Skin epidermis (tissue), 12 donors: ENCODE data around the gene HACD3.
A peak's percentile ranks its signal among the peaks of the same experiment; 100 is the strongest.
"Not testable (repeated sequence)": the region's sequence is repeated elsewhere in the genome, so short reads cannot be mapped to it uniquely, and the experiment has no call there.

Source experiments
- H3K27ac ChIP-seq, 21 experiments: fragments of 200-600 bp; sonication (generic) in 11 of 21; one replicate each; pipeline ENCODE4 v1.5.0; 2020; ENCODE audit warnings: mild to moderate bottlenecking in 3 of 21, inconsistent platforms in 2 of 21, moderate library complexity in 2 of 21
- H3K4me3 ChIP-seq, 7 experiments: fragments of 200-600 bp; sonication (generic) in 2 of 7; one replicate each; pipeline ENCODE4 v1.5.0; 2020; ENCODE audit warnings: inconsistent platforms in 2 of 7, mild to moderate bottlenecking in 2 of 7, moderate library complexity in 1 of 7

HACD3 gene

GRCh38 chr15:65541231-65541820, 11.1 kb downstream of the HACD3 start:
- Histone ChIP-seq H3K4me3 (no peak overlapping the region), H3K27ac (no peak overlapping the region)

- Histone ChIP-seq H3K4me3 (no peak overlapping the region), H3K27ac (no peak overlapping the region)
These were observed 17.6 kb downstream of the HACD3 start for GRCh38 chr15:65547841-65548240.

GRCh38 chr15:65549288-65549687, 19.0 kb downstream of the HACD3 start:
- not testable (repeated sequence) for H3K4me3 ChIP-seq, H3K27ac ChIP-seq

- H3K27ac ChIP-seq = no peak overlapping the region
- no peak overlapping the region for H3K4me3 ChIP-seq
These were observed 20.4 kb downstream of the HACD3 start for GRCh38 chr15:65550681-65551098.

- no peak overlapping the region for H3K27ac ChIP-seq
These were observed 20.9 kb downstream of the HACD3 start for GRCh38 chr15:65551183-65551582.

GRCh38 chr15:65552851-65553250, 22.6 kb downstream of the HACD3 start:
- not testable (repeated sequence) for H3K4me3 ChIP-seq, H3K27ac ChIP-seq

More at GRCh38 chr15:65551183-65551582, 20.9 kb downstream of the HACD3 start:
- H3K4me3 ChIP-seq = no peak overlapping the region

GRCh38 chr15:65553691-65554090, 23.4 kb downstream of the HACD3 start:
- H3K4me3 ChIP-seq = no peak overlapping the region
- H3K27ac ChIP-seq = no peak overlapping the region

- H3K4me3 ChIP-seq = no peak overlapping the region
- H3K27ac ChIP-seq = no peak overlapping the region
These were observed 26.4 kb downstream of the HACD3 start for GRCh38 chr15:65556622-65557021.

GRCh38 chr15:65558336-65558735, 28.1 kb downstream of the HACD3 start:
- H3K27ac ChIP-seq = no peak overlapping the region
- no peak overlapping the region for H3K4me3 ChIP-seq

GRCh38 chr15:65558997-65559760, 28.9 kb downstream of the HACD3 start:
- Histone ChIP-seq H3K27ac (no peak overlapping the region), H3K4me3 (no peak overlapping the region)

- Histone ChIP-seq H3K4me3 (no peak overlapping the region), H3K27ac (no peak overlapping the region)
These were observed 29.7 kb downstream of the HACD3 start for GRCh38 chr15:65559941-65560340.

- H3K27ac ChIP-seq = no peak overlapping the region
- no peak overlapping the region for H3K4me3 ChIP-seq
These were observed 31.7 kb downstream of the HACD3 start for GRCh38 chr15:65561934-65562333.

GRCh38 chr15:65569728-65570127, 39.5 kb downstream of the HACD3 start:
- Histone ChIP-seq H3K27ac (no peak overlapping the region), H3K4me3 (no peak overlapping the region)

- no peak overlapping the region for H3K27ac ChIP-seq
- no peak overlapping the region for H3K4me3 ChIP-seq
These were observed 41.7 kb downstream of the HACD3 start for GRCh38 chr15:65571971-65572370.

GRCh38 chr15:65576664-65577063, 46.4 kb downstream of the HACD3 start:
- H3K27ac ChIP-seq = no peak overlapping the region

GRCh38 chr15:65577129-65577996, 47.1 kb downstream of the HACD3 start:
- H3K4me3 ChIP-seq = no peak overlapping the region
- H3K27ac ChIP-seq = no peak overlapping the region

More at GRCh38 chr15:65576664-65577063, 46.4 kb downstream of the HACD3 start:
- H3K4me3 ChIP-seq = no peak overlapping the region

- no peak overlapping the region for H3K4me3 ChIP-seq
- peak overlapping the region in 1 of 21 experiments; percentile 25 for H3K27ac ChIP-seq
These were observed 48.9 kb downstream of the HACD3 start for GRCh38 chr15:65578904-65579728.

- peak overlapping the region in 2 of 21 experiments; percentile 13 to 26 for H3K27ac ChIP-seq
- H3K4me3 ChIP-seq = no peak overlapping the region
These were observed 49.5 kb downstream of the HACD3 start for GRCh38 chr15:65579762-65580161.

GRCh38 chr15:65580287-65580686, 50.0 kb downstream of the HACD3 start:
- Histone ChIP-seq H3K4me3 (no peak overlapping the region), H3K27ac (peak overlapping the region in 2 of 21 experiments; percentile 13 to 26)

GRCh38 chr15:65583701-65584100, 53.4 kb downstream of the HACD3 start:
- no peak overlapping the region for H3K4me3 ChIP-seq
- H3K27ac ChIP-seq = peak overlapping the region in 12 of 21 experiments; percentile 5 to 82 (median 34)
